Brain microvascular endothelial cell (primary cell): Measurements from ENCODE around the gene UTP15.

Experiments used
- DNase-seq: peaks from one replicate; pipeline ENCODE4 v3.0.0-alpha.2; 2020
- H3K27ac ChIP-seq: fragments of 250-450 bp; sonication (Bioruptor Pico); 2 replicates; pipeline ENCODE4 v1.5.1; 2020; ENCODE audit warnings: mild to moderate bottlenecking, moderate library complexity
- H3K27me3 ChIP-seq: fragments of 250-450 bp; sonication (Bioruptor Pico); replicated peaks from 2 replicates; pipeline ENCODE4 v1.5.1; 2020; ENCODE audit warnings: mild to moderate bottlenecking
- H3K36me3 ChIP-seq: fragments of 250-450 bp; sonication (Bioruptor Pico); replicated peaks from 2 replicates; pipeline ENCODE4 v1.5.1; 2020; ENCODE audit warnings: mild to moderate bottlenecking
- H3K4me3 ChIP-seq: 2 replicates; pipeline ENCODE4 v1.5.1; 2011; ENCODE audit warnings: low read depth, mild to moderate bottlenecking, control low read depth, low read length, moderate library complexity
- CTCF ChIP-seq: IDR thresholded peaks from 2 replicates; pipeline ENCODE4 v1.5.1; 2011; ENCODE audit warnings: low read depth, mild to moderate bottlenecking, moderate library complexity, low read length, control low read depth, inconsistent platforms; ENCODE audit errors: missing control alignments
- in situ Hi-C: cut with HindIII; loops from 2 replicates; pipeline ENCODE4 v1.10.0; 2017; ENCODE audit warnings: low sequenced_read_pairs, low pct_ligation_motif_present

UTP15 gene

GRCh38 chr5:73596705-73597328 lies 31.3 kb downstream of the UTP15 start:
- Histone ChIP-seq H3K4me3 (no peak overlapping the region), H3K27me3 (no peaks in the 10 kb centered on the region), H3K36me3 (no peaks in the 10 kb centered on the region), H3K27ac (no peak overlapping the region)
- in situ Hi-C loops: loop anchor here (25.0 kb wide), 1 partner anchor 190 kb away; no protein-coding TSS in a partner anchor
- DNase-seq: peak; percentile 49
- peak; percentile 78 for TF ChIP-seq CTCF

GRCh38 chr5:73599380-73599779 lies 33.8 kb downstream of the UTP15 start:
- no peak for TF ChIP-seq CTCF
- in situ Hi-C loops: loop anchor here (25.0 kb wide), 1 partner anchor 188 kb away; no protein-coding TSS in a partner anchor
- Histone ChIP-seq H3K27ac (no peak overlapping the region), H3K27me3 (no peaks in the 10 kb centered on the region), H3K36me3 (no peaks in the 10 kb centered on the region), H3K4me3 (no peak overlapping the region)
- DNase-seq: no peak

- Histone ChIP-seq H3K4me3 (no peak overlapping the region), H3K36me3 (no peaks in the 10 kb centered on the region), H3K27me3 (no peaks in the 10 kb centered on the region), H3K27ac (peak overlapping the region; percentile 72)
- no peak for TF ChIP-seq CTCF
- DNase-seq: peak; percentile 44
- in situ Hi-C loops: no loop called here
Measured at GRCh38 chr5:73603998-73604397, 38.5 kb downstream of the UTP15 start.

- no peaks in the 10 kb centered on the region for H3K27me3 ChIP-seq
- no peaks in the 10 kb centered on the region for H3K36me3 ChIP-seq
- H3K27ac ChIP-seq: peak overlapping the region; percentile 60
- H3K4me3 ChIP-seq: no peak overlapping the region
- peak; percentile 62 for DNase-seq
- no peak for TF ChIP-seq CTCF
- in situ Hi-C loops: no loop called here
Measured at GRCh38 chr5:73605223-73606087, 39.9 kb downstream of the UTP15 start.

GRCh38 chr5:73606206-73606753 lies 40.7 kb downstream of the UTP15 start:
- no peak for TF ChIP-seq CTCF
- Histone ChIP-seq H3K4me3 (no peak overlapping the region), H3K36me3 (no peaks in the 10 kb centered on the region), H3K27ac (peak overlapping the region; percentile 60), H3K27me3 (no peaks in the 10 kb centered on the region)
- in situ Hi-C loops: no loop called here
- DNase-seq: no peak
